Femur (tissue), 1 donor: ENCODE measurements around the gene ROBO1.

Experiments
- DNase-seq: peaks from one replicate; pipeline ENCODE4 v3.0.0-alpha.2; 2017

The ROBO1 gene

DNA sequence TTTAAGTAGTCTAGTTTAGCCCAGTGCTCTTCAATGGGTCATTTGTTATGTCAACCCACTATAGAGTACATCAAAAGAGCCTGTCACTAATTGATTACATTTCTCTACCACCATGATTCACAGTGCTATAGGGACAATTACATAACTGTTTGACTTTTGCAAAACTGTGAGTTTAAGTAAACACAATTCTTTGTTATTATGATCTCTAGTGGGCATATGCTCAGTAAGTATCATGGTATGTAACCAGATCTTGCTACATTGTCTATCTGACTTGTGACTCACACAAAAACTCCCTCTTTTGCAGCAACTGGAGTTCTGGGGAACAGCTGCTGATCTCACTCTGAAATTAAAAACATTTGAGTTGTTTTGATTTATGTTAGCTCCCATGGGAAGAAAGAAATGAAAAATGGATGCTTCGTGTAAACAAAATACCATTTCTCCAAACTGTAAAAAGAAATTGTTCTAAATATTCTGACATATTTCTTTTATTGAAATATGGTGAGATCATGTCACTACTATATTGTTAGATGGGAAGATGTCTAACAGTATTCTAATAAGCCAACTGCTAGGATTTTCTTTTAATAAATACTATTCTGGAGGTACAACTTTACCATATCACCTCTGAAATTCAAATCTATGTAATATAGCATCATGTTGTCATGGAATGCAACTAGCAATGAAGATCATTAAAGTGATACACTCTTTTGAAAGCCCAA lies 470.4 kb downstream of the ROBO1 start:
- no peak for DNase-seq

DNA sequence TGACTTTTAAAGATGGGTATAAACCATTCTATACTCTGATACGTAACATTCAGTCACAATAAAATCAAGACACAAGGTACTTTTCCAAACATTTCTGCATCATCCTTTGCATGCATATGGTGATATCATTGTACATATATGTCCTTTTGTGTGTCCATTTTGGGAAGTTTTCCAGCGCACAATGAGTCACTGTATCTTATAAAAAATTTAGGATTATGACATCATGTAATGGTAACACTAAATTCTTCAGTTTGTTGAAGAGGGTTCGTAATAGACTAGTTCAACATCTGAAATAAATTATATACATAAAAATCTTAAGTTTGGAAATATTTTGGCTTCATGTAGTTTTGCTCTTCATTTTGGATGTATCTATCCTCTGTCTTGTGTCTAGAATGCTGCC lies 480.9 kb downstream of the ROBO1 start:
- no peak for DNase-seq

DNA sequence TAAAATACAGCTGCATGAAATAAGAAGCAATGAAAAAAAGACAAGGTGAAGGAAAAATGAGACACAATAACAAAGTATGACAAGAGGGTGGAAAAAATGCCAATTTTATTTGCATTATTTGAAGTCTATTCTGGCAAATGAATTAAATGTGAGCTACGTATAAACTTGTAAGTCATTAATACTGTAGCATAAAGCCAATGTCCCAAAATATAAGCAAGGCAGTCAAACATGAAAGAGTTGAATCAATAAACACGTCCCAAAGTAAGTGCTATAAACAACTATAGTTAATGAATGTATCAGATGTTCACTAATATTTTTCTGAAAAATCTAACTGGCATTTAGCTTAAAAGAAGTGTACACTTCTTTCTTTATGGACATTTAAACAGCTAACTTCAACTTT lies 481.9 kb downstream of the ROBO1 start:
- no peak for DNase-seq

DNA sequence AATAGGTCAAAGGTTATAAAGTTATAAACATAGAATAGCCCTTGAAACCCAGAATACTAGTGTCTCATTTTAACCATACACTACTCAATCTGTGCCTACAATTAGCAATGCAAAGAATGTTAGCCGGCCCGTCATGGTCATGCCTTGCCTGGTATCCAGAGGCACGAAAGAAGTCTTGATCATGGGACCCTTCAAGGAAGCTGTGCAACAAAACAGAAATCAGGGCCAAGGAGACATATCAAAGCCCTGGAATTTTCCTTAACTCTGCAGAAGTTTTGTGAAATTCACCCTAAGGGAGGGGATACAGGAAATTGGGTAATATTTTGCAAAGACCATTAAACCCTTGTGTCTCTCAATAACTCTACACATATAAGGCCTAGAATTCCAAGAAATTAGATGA lies 482.4 kb downstream of the ROBO1 start:
- DNase-seq = no peak

DNA sequence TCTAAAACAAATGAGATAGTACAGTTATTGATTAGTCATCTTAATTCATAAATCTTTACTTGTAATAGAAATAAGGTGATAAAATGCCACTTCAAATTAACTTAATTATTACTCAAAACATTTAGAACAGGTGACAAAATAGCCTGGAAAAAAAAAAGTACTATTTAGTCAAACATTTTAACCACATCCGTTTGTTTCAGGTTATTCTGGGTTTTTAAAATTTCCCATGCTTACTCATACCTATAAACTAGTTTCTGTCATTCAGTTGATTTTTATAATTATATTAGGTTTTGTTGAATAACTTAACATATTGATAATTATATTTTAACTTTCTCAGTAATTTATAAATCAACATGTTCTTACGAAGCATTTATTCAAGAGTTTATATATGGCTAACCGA lies 483.0 kb downstream of the ROBO1 start:
- no peak for DNase-seq

DNA sequence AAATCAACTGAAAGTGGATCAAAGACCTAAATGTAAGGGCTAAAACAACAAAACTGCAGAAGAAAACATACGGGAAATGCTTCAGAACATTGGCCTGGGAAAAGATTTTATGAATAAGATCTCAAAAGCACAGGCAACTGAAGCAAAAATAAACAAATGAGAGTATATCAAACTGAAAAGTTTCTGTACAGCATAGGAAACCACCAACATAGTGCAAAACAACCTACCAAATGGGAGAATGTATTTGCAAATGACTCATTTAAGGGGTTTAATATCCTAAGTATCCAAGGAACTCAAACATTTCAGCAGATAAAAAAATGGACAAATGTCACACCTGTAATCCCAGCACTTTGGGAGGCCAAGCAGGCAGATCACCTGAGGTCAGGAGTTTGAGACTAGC lies 489.1 kb downstream of the ROBO1 start:
- no peak for DNase-seq

DNA sequence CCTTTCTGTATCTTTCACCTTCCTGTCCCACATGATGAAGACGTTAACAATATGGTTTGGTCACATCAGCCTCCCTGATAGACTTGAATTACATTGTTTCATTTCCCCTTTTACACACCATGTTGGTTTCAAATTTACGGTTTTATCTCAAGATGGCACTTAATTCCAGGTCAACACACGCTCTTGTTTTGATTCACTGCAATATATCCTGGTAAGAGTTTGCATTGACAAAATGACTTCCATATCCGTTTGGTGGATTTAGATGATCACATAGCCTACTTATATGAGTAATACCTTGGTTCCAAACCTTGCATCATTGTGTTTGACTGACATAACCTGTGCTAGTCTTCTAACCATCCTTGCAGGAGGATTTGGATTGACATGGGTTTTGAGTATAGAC lies 499.4 kb downstream of the ROBO1 start:
- no peak for DNase-seq

DNA sequence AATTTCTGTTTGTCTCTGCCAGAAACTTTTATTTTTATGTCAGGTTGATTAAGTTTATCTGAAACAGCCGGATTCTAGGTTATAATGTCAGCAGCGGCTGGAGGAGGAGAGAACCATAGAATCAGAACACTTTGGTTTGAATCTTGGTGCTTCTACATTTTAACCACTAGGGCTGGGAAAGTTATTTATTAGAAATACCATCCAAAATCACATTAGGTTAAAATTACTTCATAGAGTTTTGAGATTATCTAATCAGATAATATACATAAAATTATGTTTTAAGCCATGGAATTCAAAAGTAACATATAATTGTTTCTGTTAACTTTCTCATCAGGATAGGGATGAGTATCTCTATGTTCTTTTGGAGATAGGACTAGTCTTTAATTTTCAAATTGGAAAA lies 502.9 kb downstream of the ROBO1 start:
- no peak for DNase-seq

DNA sequence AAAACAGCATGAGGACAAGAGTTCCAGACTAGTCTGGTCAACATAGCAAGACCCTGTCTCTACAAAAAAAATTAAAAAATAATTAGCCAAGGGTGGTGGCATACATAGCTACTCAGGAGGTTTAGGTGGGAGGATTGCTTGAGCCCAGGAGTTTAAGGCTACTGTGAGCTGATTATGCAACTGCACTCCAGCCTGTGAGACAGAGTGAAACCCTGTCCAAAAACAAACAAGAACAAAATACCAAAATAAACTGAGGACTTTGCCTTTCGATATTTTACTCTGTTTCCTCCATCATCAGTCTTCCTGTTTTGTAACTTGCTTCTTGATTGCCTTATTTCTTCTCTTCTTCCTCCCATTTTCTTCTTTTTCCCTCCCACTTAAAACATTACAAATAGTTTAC lies 504.4 kb downstream of the ROBO1 start:
- DNase-seq = no peak

DNA sequence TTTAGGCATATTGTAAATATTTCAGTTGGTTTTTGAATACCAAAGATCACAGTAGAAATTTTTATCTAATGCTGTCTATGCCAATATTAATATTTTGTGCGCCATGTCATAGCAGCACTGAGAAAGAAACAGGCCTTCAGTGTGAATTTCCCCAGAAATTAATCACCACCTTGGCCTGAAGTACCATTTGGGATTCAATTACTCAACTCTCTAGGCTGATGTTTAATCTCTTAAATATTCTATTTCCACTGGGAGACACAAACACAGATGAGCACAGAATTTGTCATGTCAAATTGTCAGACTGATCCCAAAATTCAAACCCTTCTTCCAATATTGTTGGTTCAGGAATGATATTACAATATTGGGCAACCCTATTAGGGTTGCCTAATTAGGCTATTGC lies 509.3 kb downstream of the ROBO1 start:
- DNase-seq = no peak

DNA sequence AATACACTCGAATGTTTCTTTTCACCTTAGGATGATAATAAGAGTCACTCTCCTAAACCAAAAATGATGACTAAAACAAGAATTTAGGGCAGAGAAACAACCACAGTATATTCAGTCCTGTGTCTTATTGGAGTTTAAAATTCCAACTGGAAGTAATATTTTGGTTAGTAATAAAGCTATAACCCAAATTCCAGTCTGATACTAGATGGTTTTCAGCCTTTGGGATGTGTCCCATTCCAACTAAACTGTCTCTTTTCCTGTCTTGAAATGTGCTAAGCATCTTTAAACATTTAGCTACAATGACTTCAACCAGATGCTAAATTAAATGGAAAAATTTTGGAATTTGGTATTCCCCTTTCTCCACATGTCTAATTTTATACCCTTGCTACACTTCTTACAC lies 510.0 kb downstream of the ROBO1 start:
- DNase-seq = no peak

DNA sequence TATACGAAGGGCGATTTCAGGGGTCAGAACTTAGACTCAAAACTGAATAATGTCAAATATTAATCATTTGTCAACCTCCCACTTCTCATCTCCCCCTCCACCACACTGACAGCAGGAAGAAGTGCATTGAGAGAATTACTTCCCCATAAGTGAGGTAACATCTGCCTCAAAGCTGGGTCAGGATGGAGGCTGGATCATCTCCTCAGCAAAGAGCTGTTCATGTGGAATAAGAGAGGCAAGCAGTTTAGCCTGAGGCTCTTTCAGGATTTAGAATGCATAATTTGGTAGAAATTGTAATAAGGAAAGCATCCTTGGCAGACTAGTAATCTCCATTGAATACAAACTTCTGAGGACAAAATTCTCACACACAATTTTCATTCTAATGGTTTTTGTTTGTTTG lies 512.1 kb downstream of the ROBO1 start:
- no peak for DNase-seq

DNA sequence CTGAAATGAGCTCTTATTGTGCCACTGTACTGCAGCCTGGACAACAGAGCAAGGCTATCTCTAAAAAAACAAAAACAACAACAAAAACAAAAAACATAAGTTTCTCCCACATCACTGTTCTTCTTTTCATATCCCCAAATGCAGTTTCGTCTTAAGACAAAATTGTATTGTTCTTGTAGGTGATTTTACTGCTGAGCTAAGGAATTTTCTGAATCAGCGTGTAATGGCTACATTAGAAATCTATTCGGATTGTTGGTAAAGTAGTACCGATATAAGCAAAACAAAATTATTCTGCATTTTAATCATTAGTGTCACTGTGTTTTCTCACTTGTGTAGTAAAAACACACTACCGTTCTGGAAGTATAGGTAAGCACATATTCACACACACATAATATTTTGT lies 512.5 kb downstream of the ROBO1 start:
- DNase-seq = no peak

DNA sequence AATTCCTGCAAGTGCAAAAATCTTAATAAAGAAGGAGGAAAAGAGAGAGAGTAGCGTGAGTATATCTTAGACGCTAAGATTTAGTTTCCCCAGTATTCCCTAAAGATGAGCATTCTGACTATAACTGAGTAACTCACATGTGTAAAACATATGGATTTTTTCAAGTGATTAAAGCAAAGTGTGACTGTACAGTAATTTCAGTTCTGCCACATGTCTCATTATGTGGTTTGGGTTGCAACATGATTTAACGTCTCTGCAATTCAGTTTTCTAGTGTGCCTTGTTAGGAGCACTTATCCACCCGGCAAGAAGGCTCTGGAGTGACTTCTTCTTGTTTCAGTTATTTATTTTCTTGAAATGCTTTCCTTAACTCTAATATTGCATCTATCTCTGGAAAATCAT lies 514.1 kb downstream of the ROBO1 start:
- no peak for DNase-seq

DNA sequence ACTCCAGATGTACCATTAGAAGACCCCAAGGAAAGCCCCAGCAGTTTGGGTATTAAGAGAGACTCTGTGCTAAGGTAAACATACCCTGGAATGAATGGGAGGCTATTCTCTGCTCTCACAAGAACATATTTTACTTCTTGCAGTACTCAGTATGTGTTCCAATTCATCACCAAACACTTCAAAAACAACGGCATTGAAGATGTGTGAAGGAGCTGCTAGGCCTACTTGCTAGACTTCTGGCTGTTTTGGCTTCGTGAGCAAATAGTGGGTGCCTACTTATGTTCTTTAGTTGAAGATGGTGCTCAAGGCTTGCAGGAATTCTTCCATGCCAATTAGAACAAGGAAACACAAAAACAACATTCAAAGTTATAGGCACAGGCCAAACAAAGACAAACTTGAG lies 514.5 kb downstream of the ROBO1 start:
- no peak for DNase-seq

DNA sequence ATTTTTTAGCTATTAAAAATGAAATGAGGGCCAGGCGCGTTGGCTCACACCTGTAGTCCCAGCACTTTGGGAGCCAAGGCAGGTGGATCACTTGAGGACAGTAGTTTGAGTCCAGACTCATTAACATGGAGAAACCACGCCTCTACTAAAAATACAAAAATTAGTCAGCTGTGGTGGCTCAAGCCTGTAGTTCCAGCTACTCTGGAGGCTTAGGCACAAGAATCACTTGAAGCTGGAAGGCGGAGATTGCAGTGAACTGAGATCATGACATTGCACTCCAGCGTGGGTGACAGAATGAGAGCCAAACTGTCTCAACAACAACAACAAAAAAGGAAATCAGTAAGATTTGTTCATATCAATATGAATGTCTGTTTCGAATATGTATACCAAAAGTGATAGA lies 517.1 kb downstream of the ROBO1 start:
- no peak for DNase-seq

DNA sequence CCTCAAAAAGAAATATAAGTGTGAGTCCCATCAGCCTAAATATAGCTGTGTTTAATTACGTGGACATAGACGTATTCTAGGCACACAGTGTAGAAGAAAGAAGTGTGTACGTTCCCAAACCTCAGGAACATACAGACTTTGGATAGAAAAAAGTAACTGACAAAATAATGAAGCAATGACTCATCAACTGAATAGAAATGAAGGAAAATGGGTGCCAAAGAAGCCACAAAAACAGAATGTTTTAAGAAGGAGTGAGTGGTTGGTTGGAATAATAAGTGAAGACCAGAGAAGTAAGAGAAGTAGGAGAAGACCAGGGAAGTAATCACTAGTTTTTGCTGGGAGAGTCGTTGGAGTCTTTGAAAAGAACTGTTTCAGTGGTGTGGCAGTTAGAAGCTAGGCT lies 518.1 kb downstream of the ROBO1 start:
- DNase-seq = no peak

DNA sequence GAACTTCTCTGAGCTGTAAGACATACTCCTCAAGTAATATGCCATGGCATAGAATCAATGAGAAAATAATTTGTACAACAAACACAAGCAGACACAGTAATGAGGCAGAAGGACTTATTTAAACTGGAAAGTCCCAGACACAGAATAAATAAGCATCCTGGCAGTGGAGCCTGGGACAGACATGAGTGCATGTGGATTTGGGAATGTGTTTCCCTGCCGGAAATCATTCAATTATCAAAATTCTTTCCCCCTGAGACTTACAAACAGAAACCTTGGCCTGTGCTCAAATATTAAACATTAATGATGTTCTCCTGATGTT lies 520.1 kb downstream of the ROBO1 start:
- peak; percentile 33 for DNase-seq

DNA sequence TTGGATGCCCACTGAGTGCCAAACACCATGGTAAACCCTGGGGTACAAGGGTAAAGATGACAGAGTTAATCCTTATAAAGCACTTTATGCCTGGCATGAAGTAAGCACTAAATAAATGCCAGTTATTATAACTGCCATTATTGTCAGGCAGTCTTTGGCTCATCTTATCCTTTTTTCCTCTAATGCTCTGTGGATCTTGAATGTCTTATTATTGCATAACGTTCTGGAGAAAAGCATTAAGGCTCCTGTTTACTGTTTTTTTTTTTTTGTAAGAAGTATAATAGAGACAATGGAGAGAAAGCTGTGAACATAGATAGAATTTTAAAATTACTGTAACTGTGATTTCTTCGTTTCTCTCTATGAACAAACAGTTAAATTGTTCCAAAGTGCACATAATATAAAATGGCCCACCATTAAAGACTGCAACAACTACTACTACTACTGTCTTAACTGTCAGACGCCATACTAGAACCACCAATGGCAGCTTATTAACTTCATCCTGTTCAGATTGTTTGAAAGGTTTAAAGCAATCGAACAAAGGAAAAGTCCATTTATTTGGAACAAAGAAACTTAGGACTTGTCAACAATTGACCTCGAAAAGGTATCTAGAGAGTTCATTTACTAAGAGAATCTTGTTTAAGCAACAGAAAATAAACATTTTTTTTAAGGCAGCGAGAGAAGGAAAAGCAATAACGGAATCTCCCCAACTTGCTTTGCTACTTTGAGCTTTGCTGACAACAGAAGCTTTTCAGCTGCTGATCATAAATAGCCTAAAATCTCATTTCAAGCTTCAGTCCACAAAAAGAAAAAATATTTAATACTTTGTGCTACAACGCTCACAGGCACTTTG lies 520.7 kb downstream of the ROBO1 start:
- DNase-seq = no peak

DNA sequence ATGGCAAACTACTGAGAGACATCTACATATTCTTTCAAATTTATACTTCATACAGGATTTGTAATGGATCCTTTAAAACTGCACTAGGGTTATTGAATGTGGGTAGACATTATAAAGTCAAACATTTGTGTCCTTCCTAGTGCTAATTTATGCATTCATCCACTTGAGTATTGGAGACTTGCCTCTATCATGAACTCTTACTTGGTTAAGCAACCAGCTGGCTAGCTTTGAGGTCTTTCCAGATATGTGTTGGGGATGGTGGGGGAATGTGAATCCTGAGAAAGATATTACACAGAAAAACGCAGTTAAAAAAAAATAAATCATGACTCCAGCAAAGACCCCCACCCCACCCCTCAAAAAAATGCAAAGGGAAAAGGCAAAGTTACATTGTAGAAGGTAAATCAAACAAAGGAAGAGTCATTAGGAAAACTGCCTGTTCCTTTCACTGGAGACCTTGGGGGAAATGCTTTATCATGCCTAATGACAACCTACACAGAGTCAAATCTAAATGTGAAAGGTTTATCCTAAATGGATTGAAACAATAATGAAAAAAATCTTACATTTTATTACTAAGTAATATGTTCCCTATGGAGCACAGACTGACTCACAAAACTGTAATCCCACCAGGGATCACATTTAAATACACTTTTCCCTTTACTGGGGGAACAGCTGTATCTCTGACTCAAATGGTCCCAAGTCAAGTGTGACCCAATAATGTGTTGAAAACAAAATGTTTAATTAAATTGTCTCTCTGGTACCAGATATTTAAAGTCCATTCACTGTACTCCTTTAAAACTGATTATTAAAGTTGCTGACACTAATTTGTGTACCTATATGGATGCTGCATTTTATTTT lies 522.3 kb downstream of the ROBO1 start:
- no peak for DNase-seq

DNA sequence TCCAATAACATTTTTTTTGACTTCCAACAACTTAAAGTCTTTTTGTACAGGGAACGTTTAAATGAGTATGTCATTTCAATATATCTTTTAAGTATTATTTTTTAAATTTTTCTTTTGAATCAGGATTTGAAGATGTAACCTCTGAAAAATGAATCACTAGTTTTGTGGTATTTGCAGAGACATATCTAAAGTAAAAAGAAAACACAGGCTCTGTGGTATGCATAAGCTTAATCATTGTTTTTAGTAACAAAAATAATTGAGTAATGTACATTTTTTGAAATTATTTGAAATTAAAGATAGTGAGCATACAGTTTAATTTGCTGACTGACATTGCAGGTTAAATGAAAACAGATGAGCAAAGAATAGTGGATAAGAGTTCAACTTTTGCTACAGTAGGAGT lies 531.3 kb downstream of the ROBO1 start:
- no peak for DNase-seq

DNA sequence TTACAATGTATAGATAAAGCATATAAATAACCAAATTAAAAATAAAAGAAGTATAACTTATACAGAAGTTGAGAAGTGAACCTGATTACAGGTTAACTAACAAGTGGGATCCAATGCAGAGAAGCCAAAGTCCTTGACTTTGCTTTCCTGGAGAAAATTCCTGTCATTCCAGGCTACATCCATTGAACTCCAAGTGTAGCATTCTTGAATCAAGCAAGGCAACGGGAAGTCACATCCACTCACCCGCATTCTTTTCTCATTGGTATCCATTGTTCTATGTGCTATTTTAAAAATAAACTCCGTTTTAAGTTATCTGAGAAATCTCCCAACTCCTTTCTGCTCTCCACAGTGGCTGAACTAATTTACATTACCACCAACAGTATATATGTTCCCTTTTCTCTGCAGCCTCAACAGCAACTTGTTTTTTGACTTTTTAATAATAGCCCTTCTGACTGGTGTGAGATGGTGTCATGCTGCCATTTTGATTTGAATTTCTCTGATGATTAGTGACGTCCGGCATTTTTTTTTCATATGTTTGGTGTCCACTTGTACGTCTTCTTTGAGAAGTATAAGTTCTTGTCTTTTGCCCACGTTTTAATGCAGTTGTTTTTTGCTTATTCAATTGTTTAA lies 534.3 kb downstream of the ROBO1 start:
- no peak for DNase-seq

DNA sequence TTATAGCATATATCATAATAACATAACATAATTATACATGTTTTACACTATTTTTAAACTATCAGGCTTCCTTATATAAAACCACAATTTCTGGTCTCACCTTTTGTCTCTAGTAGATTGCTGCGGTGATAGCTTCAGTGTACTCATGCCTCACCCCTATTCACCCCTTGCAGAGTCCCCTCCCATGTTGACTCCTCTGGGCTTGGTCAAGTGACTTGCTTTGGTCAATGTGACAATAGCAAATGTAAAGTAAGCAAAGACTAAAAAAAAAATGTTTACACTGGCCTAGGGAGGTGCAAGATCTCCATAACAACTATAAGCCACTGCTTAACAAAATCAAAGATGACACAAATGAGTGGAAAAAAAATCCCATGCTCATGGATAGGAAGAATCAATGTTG lies 537.5 kb downstream of the ROBO1 start:
- DNase-seq = no peak
